Stimulated activated naive B cell treated with anti-CD40 and anti-IgM and Interleukin-4, amounts not matched to agents 10 μg/mL and 1 μg/mL and 100 μg/mL, for 72 hours (primary cell): ENCODE data around the gene GPATCH2.
"Not testable (repeated sequence)": the region's sequence is repeated elsewhere in the genome, so short reads cannot be mapped to it uniquely, and the experiment has no call there.

Source experiments
- ATAC-seq, 2 donors: fragments of 150-1000 bp; cut with Tn5 transposase; replicated peaks; 2 replicates each; pipeline ENCODE4 v1.10.0; 2021; ENCODE audit warnings: moderate library complexity in 1 of 2
- DNase-seq: peaks from one replicate; pipeline ENCODE4 v3.0.0; 2021
- H3K27ac Mint-ChIP-seq: one replicate; pipeline ENCODE4 v1.8.0; 2022; ENCODE audit warnings: mild to moderate bottlenecking, mixed read lengths
- H3K27me3 Mint-ChIP-seq, 2 donors: one replicate each; pipeline ENCODE4 v1.8.0; 2022; ENCODE audit warnings: mixed read lengths in 2 of 2
- H3K36me3 Mint-ChIP-seq, 2 donors: one replicate each; pipeline ENCODE4 v1.8.0; 2022; ENCODE audit warnings: mixed read lengths in 2 of 2, mild to moderate bottlenecking in 1 of 2
- H3K4me1 Mint-ChIP-seq, 2 donors: one replicate each; pipeline ENCODE4 v1.8.0; 2022; ENCODE audit warnings: mixed read lengths in 2 of 2, mild to moderate bottlenecking in 1 of 2
- H3K4me3 Mint-ChIP-seq, 2 donors: one replicate each; pipeline ENCODE4 v1.8.0; 2022; ENCODE audit warnings: mild to moderate bottlenecking in 2 of 2, mixed read lengths in 2 of 2, moderate library complexity in 1 of 2
- H3K9me3 Mint-ChIP-seq, 2 donors: one replicate each; pipeline ENCODE4 v1.8.0; 2022; ENCODE audit warnings: mixed read lengths in 2 of 2, mild to moderate bottlenecking in 1 of 2

Gene GPATCH2

DNA sequence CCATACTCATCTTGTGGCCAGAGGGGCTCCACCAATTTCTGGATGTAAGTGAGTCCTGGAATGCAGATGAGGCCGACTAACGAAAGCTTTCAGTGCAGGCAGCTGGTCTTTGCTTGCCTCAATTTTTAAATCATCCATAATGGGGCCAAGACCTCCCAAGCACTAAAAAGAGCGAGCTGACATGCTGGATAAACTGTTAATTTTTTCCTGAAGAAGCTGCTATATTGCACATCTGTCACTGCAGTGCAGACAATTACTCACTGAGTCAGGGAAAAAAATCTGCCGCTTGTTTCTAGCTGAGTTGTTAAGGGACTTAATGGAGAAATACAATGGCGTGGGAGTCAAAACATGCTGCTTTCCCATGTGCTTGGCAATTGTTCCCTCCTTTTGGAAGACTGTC is 205.5 kb downstream of the GPATCH2 start:
- no peak for DNase-seq
- Mint-ChIP-seq H3K36me3 (peaks cover 7 to 9% of the 10 kb centered on the region in 2 donors), H3K27me3 (no peaks in the 10 kb centered on the region), H3K9me3 (no peaks in the 10 kb centered on the region), H3K4me3 (no peak overlapping the region), H3K4me1 (no peaks in the 10 kb centered on the region), H3K27ac (no peak overlapping the region)
- ATAC-seq: no peak

DNA sequence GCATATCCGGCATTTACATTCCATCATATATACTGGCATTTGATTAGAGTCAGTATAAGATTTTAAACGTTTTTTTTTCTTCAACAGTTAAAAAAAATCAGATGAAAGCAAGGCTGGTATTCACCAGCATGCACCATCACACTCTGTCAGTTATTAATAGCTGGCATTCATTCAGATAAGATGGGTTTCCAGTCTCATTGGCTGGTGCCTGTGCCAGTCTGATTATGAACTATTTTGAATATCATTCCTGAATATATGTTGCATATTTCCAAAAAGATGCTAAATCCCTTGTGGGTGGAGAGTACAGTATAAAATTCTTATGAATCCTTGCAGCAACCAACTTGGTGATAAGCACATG is 211.7 kb downstream of the GPATCH2 start:
- DNase-seq (no peak), ATAC-seq (no peak)
- H3K36me3 Mint-ChIP-seq: no peaks in the 10 kb centered on the region
- H3K27ac Mint-ChIP-seq: no peak overlapping the region
- H3K27me3 Mint-ChIP-seq: peaks cover 0 to 5% of the 10 kb centered on the region in 2 donors
- H3K4me1 Mint-ChIP-seq: no peaks in the 10 kb centered on the region
- no peak overlapping the region for H3K4me3 Mint-ChIP-seq
- no peaks in the 10 kb centered on the region for H3K9me3 Mint-ChIP-seq

DNA sequence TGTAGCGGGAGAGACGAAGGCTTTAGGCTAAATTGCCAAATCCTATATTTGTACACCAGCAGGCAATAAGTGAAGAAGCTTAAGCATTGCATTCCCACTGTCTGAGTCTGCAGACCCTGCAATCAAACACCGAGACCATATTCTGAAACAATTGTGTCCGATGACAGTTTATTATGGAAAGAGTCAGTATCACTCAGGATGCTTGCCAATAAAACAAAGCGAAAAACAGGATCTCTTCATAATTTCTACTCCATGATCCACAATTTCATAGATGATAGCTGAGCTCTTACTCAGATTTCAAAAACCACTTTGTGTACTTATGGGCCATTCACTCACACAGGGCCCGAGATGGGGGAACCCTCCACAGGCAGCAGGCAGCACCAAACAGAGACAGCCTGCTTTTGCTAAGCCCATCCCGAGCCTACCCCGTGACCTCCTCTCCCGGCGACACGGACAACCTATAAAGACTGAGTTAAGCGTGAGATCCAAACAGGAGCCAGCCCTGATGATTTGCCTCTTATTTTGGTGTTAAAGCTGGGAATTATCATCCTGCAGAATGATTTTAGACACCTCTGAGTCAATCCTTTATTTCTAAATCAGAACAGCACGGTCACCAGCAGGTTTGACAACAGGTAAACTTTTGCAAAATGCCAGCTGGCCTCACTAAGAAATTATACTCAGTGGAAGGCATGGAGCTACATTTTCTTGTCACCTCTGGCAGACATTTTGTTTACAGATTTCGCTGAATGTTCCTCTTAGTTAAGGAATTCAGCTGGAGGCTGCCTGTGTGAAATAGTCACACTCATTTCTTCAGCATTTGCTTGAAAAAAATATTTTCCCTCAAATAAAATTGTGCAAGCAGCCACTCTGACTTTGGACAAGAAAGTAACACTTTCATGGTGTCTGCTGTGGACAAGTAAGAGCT is 212.4 kb downstream of the GPATCH2 start:
- Mint-ChIP-seq H3K27ac (no peak overlapping the region), H3K9me3 (no peaks in the 10 kb centered on the region), H3K36me3 (no peaks in the 10 kb centered on the region), H3K4me1 (no peaks in the 10 kb centered on the region), H3K27me3 (peaks cover 0 to 5% of the 10 kb centered on the region in 2 donors), H3K4me3 (no peak overlapping the region)
- DNase-seq (no peak), ATAC-seq (no peak)

DNA sequence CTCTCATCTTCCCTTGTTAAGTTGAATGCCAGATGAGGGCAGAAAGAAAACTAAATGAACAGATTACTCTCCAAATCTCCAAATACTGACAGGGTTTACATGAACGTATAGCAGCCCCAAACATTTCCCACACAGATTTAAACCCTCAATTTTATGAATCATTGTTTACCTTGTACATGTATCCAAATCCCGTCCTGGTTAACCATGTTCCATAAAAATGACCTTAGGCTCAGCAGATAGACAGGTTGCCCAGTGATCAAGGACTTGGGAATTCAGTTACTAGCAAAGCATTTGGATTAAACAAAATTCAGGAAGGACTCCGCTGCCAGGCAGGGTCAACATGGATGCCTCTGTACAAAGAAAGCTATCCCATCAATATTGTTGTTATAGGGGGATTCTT is 213.5 kb downstream of the GPATCH2 start:
- H3K4me3 Mint-ChIP-seq: no peak overlapping the region

DNA sequence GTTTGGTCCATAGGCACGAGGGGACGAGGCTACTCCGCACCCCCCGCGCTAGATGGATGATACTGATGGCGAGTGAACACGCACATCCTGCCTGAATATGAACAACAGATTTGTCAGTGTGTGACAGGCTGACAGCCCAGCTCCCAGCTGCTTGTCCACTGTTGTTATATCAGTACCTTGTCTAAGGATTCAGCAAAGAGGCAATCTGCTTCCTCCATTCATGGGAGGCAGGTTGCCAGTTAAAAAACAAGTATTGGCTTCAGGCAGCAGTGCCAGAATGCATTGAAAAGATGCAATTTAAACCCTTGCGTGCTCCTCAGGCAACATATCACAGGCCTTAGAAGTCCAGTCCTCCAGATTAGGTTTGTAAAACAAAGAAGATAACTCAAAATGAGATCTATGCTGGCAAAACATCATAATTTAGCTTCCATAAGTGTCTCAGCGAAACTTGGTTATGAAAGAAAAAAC is 223.3 kb downstream of the GPATCH2 start:
- Mint-ChIP-seq H3K9me3 (peaks cover 0 to 2% of the 10 kb centered on the region in 2 donors), H3K27ac (no peak overlapping the region), H3K4me1 (no peaks in the 10 kb centered on the region), H3K36me3 (no peaks in the 10 kb centered on the region), H3K4me3 (no peak overlapping the region), H3K27me3 (no peaks in the 10 kb centered on the region)
- ATAC-seq: no peak
- no peak for DNase-seq

More for the DNA sequence above, 213.5 kb downstream of the GPATCH2 start:
- Mint-ChIP-seq H3K27me3 (peaks cover 0 to 5% of the 10 kb centered on the region in 2 donors), H3K4me1 (no peaks in the 10 kb centered on the region), H3K27ac (no peak overlapping the region), H3K36me3 (no peaks in the 10 kb centered on the region), H3K9me3 (no peaks in the 10 kb centered on the region)
- DNase-seq (no peak), ATAC-seq (no peak)

DNA sequence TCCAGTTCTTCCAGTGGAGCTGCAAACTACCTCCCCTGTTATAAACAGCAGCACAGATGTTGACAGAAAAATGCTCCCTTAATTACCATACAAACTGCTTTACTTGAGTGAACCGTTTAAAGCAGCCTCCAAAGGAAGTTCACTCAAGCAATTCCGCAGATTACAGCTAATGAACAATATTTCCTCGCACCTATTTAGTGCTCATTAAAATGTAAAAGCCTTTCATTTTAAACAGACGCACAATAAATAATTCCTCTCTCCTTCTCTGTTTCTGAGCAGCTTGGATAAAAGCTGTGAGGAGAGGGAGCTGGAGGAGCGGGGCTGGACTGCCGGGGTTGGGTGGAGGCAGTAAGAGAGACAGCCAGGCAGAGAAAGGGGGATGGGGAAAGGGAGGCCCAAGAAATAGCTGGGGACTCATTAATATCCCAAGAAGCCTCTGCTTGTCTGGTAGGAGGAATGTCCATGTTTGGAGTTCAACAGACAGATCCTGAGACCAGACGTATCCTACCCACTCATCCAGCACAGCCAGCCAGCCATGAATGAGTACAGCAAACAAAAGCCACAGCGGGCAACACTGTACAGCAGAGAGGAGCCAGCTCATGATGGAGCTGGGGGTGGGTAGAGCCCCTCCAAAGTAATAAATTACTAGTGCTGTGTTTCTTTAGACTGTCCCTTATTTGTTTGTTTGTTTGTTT is 227.7 kb downstream of the GPATCH2 start:
- Mint-ChIP-seq H3K9me3 (peaks cover 0 to 6% of the 10 kb centered on the region in 2 donors), H3K4me1 (no peaks in the 10 kb centered on the region), H3K27me3 (peaks cover 0 to 6% of the 10 kb centered on the region in 2 donors), H3K27ac (no peak overlapping the region), H3K4me3 (no peak overlapping the region), H3K36me3 (no peaks in the 10 kb centered on the region)
- DNase-seq (no peak), ATAC-seq (no peak)

DNA sequence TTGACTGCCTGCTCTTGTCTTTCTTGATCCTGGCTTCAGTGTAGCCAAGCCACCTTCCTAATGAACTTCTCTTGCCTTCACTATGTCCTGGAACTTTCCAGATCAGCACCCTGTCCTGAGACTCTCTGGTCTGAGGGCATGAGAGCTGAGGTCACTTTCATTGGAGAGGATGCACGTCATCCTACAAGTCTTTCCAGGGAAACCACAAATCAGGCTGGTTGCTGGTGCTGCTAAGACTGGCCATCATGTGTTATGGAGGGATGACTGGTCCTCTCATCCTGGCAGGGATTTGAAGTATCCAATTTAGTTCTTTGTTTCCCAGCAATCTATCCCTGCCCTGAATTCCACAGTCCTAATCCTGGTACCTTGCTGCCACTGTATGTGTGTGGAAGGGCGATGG is 228.6 kb downstream of the GPATCH2 start:
- no peak overlapping the region for H3K4me3 Mint-ChIP-seq
- no peaks in the 10 kb centered on the region for H3K4me1 Mint-ChIP-seq
- H3K27ac Mint-ChIP-seq: no peak overlapping the region
- no peaks in the 10 kb centered on the region for H3K36me3 Mint-ChIP-seq
- peaks cover 0 to 6% of the 10 kb centered on the region in 2 donors for H3K27me3 Mint-ChIP-seq
- no peak for ATAC-seq
- DNase-seq: no peak
- peaks cover 0 to 6% of the 10 kb centered on the region in 2 donors for H3K9me3 Mint-ChIP-seq

DNA sequence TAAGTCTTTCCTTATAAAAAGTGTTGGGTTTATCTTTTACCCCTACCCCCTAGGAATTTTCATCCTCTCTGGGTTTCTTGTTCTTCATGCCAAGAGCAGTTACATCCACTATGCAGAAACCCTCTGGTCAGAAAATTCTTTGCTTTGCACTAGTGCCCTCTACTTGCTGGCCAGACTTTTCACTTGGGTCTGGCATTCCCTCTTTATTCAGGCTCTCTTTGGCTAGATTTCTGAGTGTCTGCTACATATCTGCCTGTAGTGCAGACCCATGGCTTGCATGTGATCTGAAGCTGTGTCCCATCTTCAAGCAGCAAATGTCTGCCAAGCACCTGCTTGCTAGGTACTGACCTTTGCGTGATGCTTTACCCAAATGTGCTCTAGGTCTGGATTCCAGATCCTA is 237.0 kb downstream of the GPATCH2 start:
- no peak for DNase-seq
- Mint-ChIP-seq H3K27ac (no peak overlapping the region), H3K4me3 (no peak overlapping the region), H3K36me3 (no peaks in the 10 kb centered on the region), H3K4me1 (no peaks in the 10 kb centered on the region), H3K27me3 (no peaks in the 10 kb centered on the region), H3K9me3 (no peaks in the 10 kb centered on the region)
- no peak for ATAC-seq

DNA sequence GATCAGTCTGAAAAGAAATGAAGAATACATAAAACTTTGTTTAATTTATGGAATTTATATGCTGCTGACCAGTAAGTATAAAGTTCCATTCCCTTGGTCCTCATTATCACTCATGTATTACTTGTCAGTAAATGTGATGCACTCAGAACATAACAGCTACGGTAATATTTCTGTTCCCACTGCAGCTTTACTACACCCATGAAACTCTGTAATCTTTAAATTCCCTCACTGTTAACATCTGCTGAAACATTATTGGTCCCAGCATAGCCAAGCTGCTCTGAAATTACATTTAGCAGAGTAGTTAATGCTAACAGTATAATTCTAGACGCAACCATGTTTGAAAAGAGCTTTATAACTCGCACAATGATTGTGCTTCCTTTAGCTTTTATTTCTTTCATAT is 238.4 kb downstream of the GPATCH2 start:
- H3K27me3 Mint-ChIP-seq: no peaks in the 10 kb centered on the region
- ATAC-seq (no peak), DNase-seq (no peak)
- no peaks in the 10 kb centered on the region for H3K36me3 Mint-ChIP-seq
- H3K4me3 Mint-ChIP-seq: no peak overlapping the region
- peaks cover 0 to 2% of the 10 kb centered on the region in 2 donors for H3K9me3 Mint-ChIP-seq
- no peaks in the 10 kb centered on the region for H3K4me1 Mint-ChIP-seq
- H3K27ac Mint-ChIP-seq: no peak overlapping the region

DNA sequence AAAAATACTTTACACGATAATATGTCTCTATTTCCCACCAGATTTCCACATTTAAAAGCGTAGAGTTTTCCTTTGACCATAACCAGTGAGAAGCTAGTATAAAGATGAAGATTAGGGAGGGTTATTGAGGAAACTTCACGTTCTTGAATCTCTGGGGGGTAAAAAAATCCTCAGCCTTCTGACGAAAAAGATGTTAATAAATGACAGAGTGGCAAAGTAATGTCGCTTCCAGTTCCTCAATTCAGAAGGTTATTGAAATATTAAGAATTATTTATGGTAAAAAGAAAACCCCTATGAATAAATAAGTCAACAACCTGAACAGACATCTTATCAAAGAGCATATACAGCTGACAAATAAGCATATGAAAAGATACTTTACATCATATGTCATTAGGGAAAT is 241.0 kb downstream of the GPATCH2 start:
- ATAC-seq (peak in 1 of 2 donors; percentile 50), DNase-seq (no peak)
- Mint-ChIP-seq H3K27me3 (no peaks in the 10 kb centered on the region), H3K4me3 (no peak overlapping the region), H3K9me3 (peaks cover 0 to 3% of the 10 kb centered on the region in 2 donors), H3K27ac (no peak overlapping the region), H3K36me3 (no peaks in the 10 kb centered on the region), H3K4me1 (no peaks in the 10 kb centered on the region)

DNA sequence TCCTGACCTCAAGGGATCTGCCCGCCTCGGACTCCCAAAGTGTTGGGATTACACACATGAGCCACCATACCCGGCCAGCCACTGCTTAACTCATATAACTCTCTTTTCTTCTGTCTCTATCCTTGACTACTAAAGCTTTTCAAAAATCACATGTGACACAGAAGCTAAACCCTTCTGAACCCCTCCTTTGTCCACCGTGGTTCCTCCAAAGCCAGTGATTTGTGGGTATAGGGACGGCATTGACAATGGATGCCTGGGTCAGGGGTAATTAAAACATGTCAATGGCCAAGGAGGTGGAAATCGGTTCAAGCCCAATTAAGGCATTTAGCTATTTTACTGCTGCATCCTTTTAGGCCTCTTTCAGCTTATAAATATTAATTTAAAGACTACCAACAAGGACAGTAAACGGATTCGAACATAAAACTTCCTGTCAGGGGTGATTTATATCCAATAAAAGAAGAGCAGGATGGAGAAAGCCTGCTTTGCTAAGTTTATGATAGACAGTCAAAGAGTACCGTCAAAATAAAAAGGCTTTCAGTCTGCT is 242.3 kb downstream of the GPATCH2 start:
- Mint-ChIP-seq H3K36me3 (no peaks in the 10 kb centered on the region), H3K4me3 (no peak overlapping the region), H3K27ac (no peak overlapping the region), H3K27me3 (no peaks in the 10 kb centered on the region), H3K4me1 (no peaks in the 10 kb centered on the region), H3K9me3 (peaks cover 3 to 4% of the 10 kb centered on the region in 2 donors)
- DNase-seq: no peak
- no peak for ATAC-seq

DNA sequence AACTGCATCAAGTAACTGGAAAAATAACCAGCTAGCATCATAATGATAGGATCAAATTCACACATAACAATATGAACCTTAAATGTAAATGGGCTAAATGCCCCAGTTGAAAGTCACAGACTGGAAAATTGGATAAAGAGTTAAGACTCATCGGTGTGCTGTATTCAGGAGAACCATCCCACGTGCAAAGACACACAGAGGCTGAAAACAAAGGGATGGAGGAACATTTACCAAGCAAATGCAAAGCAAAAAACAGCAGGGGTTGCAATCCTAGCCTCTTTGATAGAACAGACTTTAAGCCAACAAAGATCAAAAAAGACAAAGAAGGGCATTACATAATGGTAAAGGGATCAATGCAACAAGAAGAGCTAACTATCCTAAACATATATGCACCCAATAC is 249.1 kb downstream of the GPATCH2 start:
- not testable (repeated sequence) for H3K4me1 Mint-ChIP-seq, ATAC-seq, H3K27me3 Mint-ChIP-seq, DNase-seq, H3K36me3 Mint-ChIP-seq, H3K27ac Mint-ChIP-seq, H3K4me3 Mint-ChIP-seq
- peaks cover 10 to 13% of the 10 kb centered on the region in 2 donors for H3K9me3 Mint-ChIP-seq

DNA sequence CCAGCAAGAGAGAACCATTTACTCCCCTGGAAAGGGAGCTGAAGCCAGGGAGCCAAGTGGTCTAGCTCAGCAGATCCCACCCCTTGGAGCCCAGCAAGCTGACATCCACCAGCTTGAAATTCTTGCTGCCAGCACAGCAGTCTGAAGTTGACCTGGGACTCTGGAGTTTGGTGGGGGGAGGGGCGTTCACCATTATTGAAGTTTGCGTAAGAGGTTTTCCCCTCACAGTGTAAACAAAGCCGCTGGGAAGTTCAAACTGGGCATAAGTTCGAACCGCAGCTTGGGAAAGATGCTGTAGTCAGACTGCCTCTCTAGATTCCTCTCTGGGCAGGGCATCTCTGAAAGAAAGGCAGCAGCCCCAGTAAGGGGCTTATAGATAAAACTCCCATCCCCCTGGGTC is 251.1 kb downstream of the GPATCH2 start:
- not testable (repeated sequence) for H3K27ac Mint-ChIP-seq, DNase-seq, H3K4me3 Mint-ChIP-seq, ATAC-seq, H3K27me3 Mint-ChIP-seq, H3K36me3 Mint-ChIP-seq, H3K4me1 Mint-ChIP-seq
- H3K9me3 Mint-ChIP-seq: peaks cover 10 to 12% of the 10 kb centered on the region in 2 donors

DNA sequence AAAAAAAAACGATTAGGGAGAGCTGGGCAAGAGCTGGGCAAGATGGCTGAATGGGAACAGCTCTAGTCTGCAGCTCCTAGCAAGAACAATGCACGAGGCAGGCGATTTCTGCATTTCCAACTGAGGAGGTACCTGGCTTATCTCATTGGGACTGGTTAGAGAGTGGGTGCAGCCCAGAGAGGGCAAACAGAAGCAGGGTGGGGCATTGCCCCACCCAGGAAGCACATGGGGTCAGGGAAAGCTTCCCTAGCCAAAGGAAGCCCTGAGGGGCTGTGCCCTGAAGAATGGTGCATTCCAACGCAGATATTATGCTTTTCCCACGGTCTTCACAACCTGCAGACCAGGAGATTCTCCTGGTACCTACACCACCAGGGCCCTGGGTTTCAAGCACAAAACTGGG is 251.6 kb downstream of the GPATCH2 start:
- H3K27me3 Mint-ChIP-seq: no peaks in the 10 kb centered on the region
- no peaks in the 10 kb centered on the region for H3K36me3 Mint-ChIP-seq
- H3K27ac Mint-ChIP-seq: no peak overlapping the region
- H3K4me1 Mint-ChIP-seq: no peaks in the 10 kb centered on the region
- H3K4me3 Mint-ChIP-seq: no peak overlapping the region
- ATAC-seq (no peak), DNase-seq (no peak)
- peaks cover 10 to 12% of the 10 kb centered on the region in 2 donors for H3K9me3 Mint-ChIP-seq
